Activated naive CD4-positive, alpha-beta T cell treated with anti-CD3 and anti-CD28 coated beads, Interleukin-2, amount 50 U/mL, for 16 hours (primary cell): Measurements from ENCODE around the gene TMTC1.

Source experiments
- DNase-seq: peaks from one replicate; pipeline ENCODE4 v3.0.0-alpha.2; 2020

Gene TMTC1

DNA sequence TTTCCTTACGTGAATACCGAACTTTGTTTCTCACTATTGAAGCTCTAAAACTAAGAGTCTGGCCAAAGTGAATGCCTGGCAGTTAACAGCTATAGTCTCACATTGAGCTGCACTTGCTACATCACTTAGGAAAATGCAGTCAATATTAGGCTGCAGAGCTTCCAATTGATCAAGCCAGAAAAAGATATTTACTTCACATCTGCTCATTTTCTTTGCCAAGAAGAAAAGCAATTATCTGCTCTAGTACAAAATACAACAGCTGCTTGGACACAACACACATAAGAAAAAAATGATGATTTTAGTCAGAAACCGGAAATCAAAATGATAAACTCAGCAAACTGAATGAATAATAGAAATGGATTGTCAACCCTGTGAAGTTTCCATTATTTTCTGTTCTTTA, 45.4 kb downstream of the TMTC1 start:
- DNase-seq, result no peak

- DNase-seq, result no peak
These were observed 46.1 kb downstream of the TMTC1 start for GRCh38 chr12:29737644-29738043.

GRCh38 chr12:29735604-29736003, 48.1 kb downstream of the TMTC1 start:
- DNase-seq, result no peak

GRCh38 chr12:29734734-29735133, 49.0 kb downstream of the TMTC1 start:
- no peak for DNase-seq

DNA sequence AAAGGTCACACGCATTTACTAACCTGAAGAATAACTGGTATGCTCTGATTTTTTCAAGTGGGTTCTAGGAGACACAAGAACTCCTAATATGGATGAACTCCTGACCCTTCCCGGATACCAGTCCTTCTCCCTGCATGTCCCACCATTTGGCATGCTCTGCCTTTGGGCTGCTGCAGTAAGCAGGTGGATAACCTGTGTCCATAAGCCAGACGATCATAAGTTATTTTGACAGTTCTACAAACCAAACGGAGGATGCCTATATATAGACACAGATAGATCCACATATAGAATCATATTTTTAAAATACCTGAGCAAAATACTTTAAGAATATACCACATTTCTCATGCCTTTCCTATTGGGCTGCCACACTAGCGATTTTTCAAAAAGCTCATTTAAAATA, 49.4 kb downstream of the TMTC1 start:
- DNase-seq, result no peak

GRCh38 chr12:29733501-29733900, 50.2 kb downstream of the TMTC1 start:
- no peak for DNase-seq

GRCh38 chr12:29733060-29733459, 50.7 kb downstream of the TMTC1 start:
- no peak for DNase-seq

- no peak for DNase-seq
These were observed 51.1 kb downstream of the TMTC1 start for GRCh38 chr12:29732593-29732992.

DNA sequence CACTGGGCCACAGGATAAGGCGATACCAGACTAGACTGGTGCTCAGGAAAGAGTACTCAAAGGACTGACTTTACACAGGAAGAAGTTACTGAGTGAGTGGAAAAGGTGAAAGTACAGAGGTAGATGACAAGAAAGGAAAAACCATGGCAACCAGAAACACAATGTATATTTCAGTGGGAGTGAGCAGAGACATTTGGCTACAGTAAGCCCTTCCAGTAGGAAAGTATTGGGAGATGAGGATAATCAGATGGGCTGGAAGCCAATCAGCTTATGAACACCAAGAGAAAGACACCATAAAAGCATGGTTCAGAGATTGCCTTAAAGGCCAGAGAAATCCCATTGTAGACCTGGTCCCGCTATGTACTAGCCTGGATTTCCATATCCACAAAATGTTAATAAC, 51.6 kb downstream of the TMTC1 start:
- no peak for DNase-seq

DNA sequence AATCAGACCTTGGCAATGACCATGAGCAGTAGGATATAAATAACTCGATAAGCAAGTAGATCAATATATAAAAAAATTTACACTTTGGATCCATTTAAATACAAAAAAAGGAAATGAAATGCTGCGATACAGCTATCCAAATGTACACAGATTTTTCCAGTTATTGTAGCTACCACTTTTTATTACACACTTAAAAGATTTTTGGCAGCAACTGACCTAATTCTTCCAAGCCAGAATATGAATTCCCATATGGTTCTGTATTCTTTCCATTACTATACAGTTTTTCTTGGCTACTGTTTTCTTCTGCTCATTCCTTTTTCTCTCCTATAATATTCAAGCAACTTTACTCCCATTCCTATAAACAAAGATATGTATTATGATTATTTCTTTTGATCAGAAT, 52.2 kb downstream of the TMTC1 start:
- no peak for DNase-seq

- no peak for DNase-seq
These were observed 53.3 kb downstream of the TMTC1 start for GRCh38 chr12:29730481-29730880.

GRCh38 chr12:29728030-29728429, 55.7 kb downstream of the TMTC1 start:
- DNase-seq, result no peak

DNA sequence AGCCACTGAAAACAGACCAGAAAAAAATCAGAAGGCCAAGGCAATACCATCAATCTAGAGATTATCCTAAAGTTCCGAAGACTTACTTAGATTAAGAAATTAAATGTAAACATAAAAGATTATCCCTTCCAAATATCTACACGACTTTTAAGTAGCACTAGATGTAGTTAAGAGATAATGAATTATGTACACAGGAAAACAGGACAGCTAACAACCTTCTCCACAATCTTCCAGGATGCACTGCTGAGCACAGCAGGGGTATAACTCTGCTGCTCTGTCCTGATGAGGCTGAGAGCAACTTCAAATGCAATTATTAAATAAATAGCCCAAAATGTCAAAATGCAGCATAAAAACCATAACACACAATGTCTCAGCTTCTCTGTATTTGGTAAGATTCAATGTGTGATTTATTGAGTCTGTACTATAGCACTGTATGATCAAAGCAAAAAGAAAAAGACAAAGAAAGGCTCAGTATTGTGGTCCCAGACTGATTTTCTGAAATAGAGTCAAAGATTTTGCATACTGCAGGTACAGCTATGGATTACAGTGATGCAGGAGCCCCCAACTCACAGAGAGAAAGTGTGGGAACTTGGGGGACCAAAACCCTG, 56.9 kb downstream of the TMTC1 start:
- DNase-seq, result no peak

- no peak for DNase-seq
These were observed 57.4 kb downstream of the TMTC1 start for GRCh38 chr12:29726321-29726692.

DNA sequence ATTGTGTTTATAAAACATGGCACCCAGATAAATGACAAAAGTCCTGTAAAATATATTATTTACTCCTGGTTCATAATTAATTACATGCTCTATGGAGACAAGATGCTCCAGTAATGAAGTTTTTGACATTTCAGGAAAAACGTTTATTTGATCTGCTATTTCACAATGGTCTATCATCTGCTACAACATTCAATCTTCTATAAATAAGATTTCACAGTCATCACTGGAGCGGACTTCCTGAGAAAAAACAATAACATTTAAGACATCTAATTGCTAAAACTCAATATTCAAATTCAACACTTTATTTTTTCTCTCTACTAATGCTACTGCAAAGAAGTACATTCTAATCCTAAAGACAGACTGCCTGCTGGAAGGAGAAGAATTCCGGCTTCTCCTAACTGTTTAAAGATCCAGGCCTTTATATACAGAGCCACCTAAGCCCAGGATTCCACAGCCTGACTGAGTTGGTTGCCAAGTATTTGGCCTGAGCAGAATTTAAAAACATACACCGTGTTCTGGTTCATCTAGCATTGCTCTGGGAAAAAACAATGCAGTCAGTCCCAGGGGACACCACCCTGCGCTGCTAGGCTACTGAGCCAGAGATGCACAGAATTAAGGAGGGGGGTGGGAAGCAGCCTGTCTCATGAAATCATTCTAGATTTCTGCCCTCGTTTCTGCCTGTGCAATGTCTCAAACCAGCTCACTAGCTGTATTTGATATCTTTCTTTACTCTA, 58.0 kb downstream of the TMTC1 start:
- DNase-seq, result no peak

GRCh38 chr12:29722164-29722563, 61.6 kb downstream of the TMTC1 start:
- DNase-seq, result no peak

DNA sequence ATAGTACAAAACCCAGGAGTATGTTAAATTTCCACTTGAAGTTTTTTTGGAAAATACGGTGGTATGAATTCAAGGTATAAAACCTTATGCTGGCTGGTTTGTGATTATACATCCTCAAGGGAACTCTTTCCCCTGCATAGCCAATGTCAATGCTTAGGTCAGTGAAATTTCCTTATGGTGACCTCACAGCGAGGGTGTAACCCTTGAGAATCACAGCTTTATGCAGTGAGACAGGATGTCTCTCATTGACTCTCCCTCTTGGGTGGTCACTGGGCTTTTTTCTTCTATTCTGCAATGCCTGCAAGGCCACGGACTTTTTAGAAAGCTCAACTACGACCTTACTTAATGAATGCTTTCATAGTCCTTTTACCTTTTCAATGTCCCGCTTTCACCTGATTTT, 64.4 kb downstream of the TMTC1 start:
- no peak for DNase-seq

GRCh38 chr12:29717540-29718100, 66.1 kb downstream of the TMTC1 start:
- DNase-seq, result no peak

GRCh38 chr12:29714966-29715365, 68.8 kb downstream of the TMTC1 start:
- no peak for DNase-seq

DNA sequence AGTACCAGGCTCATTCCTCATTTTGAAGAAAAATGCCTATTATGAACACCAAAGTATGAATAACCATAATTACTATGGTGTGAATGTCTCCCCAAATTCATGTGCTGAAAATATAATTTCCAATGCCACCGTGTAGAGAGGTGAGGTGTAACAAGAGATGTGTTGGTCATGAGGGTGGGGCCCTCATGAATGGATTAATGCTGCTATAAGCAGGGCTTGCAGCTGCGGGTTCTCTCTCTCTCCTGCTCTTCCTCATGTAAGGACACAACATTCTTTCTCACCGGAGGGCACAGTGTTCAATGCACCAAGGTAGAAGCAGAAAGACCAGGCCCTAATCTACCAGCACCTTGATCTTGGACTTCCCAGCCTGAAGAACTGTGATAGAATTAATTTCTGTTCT, 70.0 kb downstream of the TMTC1 start:
- no peak for DNase-seq

DNA sequence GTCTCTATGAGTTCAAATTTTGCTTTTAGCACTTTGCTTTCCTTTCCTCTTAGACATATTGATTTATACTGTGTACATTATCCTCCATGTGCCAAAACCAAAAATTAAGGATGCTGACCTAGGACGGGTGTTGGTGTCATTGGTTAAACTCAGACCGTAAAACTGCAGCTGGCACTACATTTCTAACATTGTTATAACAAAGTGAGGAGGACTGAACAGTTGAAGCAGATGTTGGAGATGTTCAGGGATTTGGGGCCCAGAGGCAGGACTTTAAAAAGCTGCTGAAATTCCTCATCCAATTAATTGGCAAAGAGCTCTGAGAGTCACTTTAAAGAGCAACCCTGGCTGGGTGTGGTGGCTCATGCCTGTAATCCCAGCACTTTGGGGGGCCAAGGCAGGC, 72.4 kb downstream of the TMTC1 start:
- no peak for DNase-seq

- no peak for DNase-seq
These were observed 73.6 kb downstream of the TMTC1 start for GRCh38 chr12:29710104-29710503.

- DNase-seq, result no peak
These were observed 74.2 kb downstream of the TMTC1 start for GRCh38 chr12:29709496-29710040.

GRCh38 chr12:29709054-29709453, 74.7 kb downstream of the TMTC1 start:
- no peak for DNase-seq
